ENCODE data around the gene GPR17. TPM values are rescaled to one million over a fixed set of nuclear protein-coding genes. Genes with fewer than 3 reads are reported as not detected.

GPR17 gene, protein sequence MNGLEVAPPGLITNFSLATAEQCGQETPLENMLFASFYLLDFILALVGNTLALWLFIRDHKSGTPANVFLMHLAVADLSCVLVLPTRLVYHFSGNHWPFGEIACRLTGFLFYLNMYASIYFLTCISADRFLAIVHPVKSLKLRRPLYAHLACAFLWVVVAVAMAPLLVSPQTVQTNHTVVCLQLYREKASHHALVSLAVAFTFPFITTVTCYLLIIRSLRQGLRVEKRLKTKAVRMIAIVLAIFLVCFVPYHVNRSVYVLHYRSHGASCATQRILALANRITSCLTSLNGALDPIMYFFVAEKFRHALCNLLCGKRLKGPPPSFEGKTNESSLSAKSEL
- total RNA-seq: not detected in 3 replicates

DNA sequence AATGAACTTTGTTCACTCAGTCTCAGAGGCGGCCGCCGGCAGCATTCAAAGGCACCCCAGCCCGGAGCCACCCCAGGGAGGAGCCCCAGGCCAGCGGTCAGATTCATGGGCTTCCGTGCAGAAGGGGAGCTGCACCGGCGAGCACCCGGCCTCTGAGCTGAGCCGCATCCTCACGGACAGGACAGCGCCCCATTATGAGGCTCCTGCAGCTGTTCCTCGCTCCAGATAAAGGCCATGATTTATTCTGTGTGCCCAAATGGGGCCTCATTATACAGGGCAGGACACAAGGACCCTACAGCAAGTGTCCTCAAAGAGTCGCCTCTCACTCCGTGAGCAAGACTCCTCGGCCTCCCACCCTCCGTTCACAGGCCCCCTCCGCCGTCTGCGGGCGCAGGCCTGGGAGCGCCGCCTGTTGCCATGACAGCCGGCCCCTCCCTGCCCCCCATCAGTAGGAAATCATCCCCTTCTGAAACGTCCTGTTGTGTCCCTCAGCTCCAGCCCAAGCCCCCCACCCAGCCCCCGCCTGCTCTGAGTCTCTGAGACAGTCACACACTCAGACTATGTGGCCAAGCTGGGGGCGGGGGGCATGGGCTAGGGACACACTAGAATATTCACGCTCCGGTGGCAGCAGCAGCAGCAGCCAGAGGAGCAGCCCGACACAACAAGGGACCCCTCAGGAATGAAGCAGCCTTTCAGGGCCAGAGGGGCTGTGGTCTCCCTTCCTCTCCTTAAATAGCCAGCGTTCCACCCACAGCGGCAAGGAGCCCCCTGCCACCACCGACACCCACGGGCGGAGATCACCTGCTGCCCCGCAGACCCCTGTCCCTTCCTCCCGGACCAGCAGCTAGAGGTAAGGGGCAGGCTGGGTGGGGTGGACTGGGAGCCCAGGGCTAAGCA, at the start of gene GPR17:
GPR17 (plus strand) TSS at position 759 of the 897 bp plus-strand sequence. CDS start 4,583 bp downstream, outside the sequence.
- Mint-ChIP-seq H3K36me3 (no peaks in the 10 kb centered on the region), H3K9me3 (no peaks in the 10 kb centered on the region), H3K27me3 (ENCODE audit: low read depth) (no peaks in the 10 kb centered on the region), H3K4me3 (no peak within 1 kb of the TSS), H3K27ac (no peak within 1 kb of the TSS), H3K4me1 (peaks cover 9% of the 10 kb centered on the region)
- TF ChIP-seq, protein P1, sequence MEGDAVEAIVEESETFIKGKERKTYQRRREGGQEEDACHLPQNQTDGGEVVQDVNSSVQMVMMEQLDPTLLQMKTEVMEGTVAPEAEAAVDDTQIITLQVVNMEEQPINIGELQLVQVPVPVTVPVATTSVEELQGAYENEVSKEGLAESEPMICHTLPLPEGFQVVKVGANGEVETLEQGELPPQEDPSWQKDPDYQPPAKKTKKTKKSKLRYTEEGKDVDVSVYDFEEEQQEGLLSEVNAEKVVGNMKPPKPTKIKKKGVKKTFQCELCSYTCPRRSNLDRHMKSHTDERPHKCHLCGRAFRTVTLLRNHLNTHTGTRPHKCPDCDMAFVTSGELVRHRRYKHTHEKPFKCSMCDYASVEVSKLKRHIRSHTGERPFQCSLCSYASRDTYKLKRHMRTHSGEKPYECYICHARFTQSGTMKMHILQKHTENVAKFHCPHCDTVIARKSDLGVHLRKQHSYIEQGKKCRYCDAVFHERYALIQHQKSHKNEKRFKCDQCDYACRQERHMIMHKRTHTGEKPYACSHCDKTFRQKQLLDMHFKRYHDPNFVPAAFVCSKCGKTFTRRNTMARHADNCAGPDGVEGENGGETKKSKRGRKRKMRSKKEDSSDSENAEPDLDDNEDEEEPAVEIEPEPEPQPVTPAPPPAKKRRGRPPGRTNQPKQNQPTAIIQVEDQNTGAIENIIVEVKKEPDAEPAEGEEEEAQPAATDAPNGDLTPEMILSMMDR (IDR thresholded peaks at IDR 0.05; ENCODE audit: unreplicated experiment): no peak
- no peak for DNase-seq (ENCODE audit: low spot score in 2 of 2, unreplicated experiment in 2 of 2)

DNA sequence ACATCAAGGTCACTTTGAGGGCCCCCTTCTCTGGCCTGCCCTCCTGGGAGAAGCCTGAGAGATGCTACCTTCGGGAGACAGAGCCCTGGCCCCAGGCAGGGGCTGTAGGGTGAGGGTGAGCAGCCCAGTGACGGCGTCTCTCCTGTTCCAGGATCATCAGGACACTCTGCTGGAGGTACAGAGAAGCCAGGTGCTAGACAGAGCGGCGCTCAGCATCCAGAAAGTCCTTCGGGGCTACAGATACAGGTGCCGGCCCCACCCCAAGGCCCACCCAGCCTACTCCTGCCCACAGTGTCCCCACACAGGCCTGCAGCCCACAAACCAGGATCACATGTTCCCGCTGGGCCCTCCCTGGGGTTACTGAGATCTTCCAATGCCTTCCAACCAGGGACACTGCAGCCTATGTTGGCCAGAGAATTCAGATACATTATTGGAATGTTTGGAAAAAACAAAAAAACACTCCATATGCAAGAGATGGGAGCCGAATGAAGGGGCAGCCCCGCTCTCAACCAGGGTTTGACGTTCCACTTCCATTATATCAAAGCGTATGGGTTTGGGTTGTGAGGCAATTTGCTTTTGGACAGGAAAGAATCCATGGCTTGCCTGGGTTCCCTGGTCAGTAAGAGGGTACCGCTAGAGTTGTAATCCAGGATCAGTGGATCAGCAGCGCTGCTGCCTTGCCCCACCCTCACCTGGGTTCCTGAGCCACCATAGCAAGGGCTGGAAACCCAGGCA, 49.5 kb upstream of the GPR17 start:
- no peak overlapping the region for H3K4me3 Mint-ChIP-seq
- H3K9me3 Mint-ChIP-seq: peaks cover 8% of the 10 kb centered on the region
- no peaks in the 10 kb centered on the region for H3K27me3 Mint-ChIP-seq (ENCODE audit: low read depth)
- H3K27ac Mint-ChIP-seq: no peak overlapping the region
- H3K4me1 Mint-ChIP-seq: no peaks in the 10 kb centered on the region
- TF ChIP-seq, protein P1 (IDR thresholded peaks at IDR 0.05; ENCODE audit: unreplicated experiment): no peak
- peak in 1 of 2 experiments; percentile 17 for DNase-seq (ENCODE audit: low spot score in 2 of 2, unreplicated experiment in 2 of 2)
- H3K36me3 Mint-ChIP-seq: no peaks in the 10 kb centered on the region

DNA sequence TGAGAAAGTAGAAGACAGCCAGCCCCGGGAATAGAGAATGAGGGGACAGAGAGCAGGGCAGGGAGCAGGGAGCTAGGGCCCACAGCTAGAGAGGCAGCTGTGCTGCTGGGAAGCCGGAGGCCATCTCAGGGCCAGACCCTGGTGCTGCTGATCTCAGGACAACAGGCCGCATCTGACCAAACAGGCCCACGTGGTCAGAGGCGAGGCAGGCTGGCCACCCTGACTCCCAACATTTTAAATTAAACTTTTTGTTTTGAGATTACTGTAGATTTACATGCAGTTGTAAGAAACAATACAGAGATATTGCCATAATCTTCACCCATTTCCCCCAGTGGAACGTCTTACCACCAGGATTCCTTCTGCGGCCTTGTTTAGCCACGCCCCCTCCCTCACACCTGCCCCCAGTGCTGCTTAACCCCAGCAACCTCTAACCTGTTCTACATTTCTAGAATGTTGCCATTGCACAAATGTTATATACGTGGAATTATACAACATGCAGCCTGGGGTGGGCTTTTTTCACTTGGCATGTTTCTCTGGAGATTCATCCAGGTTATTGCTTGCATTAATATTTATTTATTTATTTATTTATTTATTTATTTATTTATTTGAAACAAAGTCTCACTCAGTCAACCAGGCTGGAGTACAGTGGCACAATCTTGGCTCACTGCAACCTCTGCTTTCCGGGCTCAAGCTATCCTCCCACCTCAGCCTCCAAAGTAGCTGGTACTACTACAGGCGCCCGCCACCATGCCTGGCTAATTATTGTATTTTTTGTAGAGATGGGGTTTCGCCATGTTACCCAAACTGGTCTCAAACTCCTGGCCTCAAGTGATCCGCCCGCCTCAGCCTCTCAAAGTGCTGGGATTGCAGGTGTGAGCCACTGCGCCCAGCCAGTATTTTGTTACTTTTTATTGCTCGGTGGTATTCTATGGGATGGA, 48.6 kb upstream of the GPR17 start:
- Mint-ChIP-seq H3K27me3 (ENCODE audit: low read depth) (no peaks in the 10 kb centered on the region), H3K4me3 (no peak overlapping the region), H3K9me3 (peaks cover 12% of the 10 kb centered on the region), H3K27ac (no peak overlapping the region), H3K36me3 (no peaks in the 10 kb centered on the region), H3K4me1 (no peaks in the 10 kb centered on the region)
- DNase-seq (ENCODE audit: low spot score in 2 of 2, unreplicated experiment in 2 of 2): no peak
- TF ChIP-seq, protein P1 (IDR thresholded peaks at IDR 0.05; ENCODE audit: unreplicated experiment): no peak

DNA sequence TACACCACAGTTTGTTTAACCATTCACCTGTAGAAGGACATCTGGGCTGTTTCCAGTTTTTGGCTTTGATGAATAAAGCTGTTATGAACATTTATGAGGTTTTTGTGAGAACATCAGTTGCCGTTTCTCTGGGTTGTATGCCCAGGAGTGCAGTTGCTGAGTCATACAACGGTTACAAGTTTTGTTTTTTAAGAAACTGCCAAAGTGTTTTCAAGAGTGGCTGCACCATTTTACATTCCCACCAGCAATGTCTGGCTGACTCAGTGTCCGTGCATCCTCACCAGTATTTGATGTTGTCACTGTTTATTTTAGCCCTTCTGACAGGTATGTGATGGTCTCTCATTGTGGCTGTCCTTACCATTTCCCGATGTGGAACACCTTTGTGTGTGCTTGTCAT, 48.0 kb upstream of the GPR17 start:
- H3K4me1 Mint-ChIP-seq: no peaks in the 10 kb centered on the region
- no peak overlapping the region for H3K27ac Mint-ChIP-seq
- H3K9me3 Mint-ChIP-seq: peaks cover 14% of the 10 kb centered on the region
- H3K4me3 Mint-ChIP-seq: no peak overlapping the region
- TF ChIP-seq, protein P1 (IDR thresholded peaks at IDR 0.05; ENCODE audit: unreplicated experiment): no peak
- no peaks in the 10 kb centered on the region for H3K27me3 Mint-ChIP-seq (ENCODE audit: low read depth)
- peaks cover under 1% of the 10 kb centered on the region for H3K36me3 Mint-ChIP-seq
- DNase-seq (ENCODE audit: low spot score in 2 of 2, unreplicated experiment in 2 of 2): no peak

All from mesothelial cell of epicardium (in vitro differentiated cells).